GM12873 (cell line): ENCODE measurements around the gene PTOV1.

Source experiments
- TF ChIP-seq, protein P1 (sequence below): IDR thresholded peaks from 2 replicates; pipeline ENCODE4 v1.5.1; 2012; ENCODE audit warnings: low read depth, mild to moderate bottlenecking, moderate library complexity, low read length, control low read depth; ENCODE audit not compliant: insufficient read depth; ENCODE audit errors: missing control alignments

Gene PTOV1

GRCh38 chr19:49869009-49869483, 18.1 kb downstream of the PTOV1 start:
- TF ChIP-seq, protein P1, sequence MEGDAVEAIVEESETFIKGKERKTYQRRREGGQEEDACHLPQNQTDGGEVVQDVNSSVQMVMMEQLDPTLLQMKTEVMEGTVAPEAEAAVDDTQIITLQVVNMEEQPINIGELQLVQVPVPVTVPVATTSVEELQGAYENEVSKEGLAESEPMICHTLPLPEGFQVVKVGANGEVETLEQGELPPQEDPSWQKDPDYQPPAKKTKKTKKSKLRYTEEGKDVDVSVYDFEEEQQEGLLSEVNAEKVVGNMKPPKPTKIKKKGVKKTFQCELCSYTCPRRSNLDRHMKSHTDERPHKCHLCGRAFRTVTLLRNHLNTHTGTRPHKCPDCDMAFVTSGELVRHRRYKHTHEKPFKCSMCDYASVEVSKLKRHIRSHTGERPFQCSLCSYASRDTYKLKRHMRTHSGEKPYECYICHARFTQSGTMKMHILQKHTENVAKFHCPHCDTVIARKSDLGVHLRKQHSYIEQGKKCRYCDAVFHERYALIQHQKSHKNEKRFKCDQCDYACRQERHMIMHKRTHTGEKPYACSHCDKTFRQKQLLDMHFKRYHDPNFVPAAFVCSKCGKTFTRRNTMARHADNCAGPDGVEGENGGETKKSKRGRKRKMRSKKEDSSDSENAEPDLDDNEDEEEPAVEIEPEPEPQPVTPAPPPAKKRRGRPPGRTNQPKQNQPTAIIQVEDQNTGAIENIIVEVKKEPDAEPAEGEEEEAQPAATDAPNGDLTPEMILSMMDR = no peak

- TF ChIP-seq, protein P1 = no peak
Measured at GRCh38 chr19:49869484-49870308, 18.7 kb downstream of the PTOV1 start.

- TF ChIP-seq, protein P1 = no peak
Measured at GRCh38 chr19:49870309-49870901, 19.4 kb downstream of the PTOV1 start.

DNA sequence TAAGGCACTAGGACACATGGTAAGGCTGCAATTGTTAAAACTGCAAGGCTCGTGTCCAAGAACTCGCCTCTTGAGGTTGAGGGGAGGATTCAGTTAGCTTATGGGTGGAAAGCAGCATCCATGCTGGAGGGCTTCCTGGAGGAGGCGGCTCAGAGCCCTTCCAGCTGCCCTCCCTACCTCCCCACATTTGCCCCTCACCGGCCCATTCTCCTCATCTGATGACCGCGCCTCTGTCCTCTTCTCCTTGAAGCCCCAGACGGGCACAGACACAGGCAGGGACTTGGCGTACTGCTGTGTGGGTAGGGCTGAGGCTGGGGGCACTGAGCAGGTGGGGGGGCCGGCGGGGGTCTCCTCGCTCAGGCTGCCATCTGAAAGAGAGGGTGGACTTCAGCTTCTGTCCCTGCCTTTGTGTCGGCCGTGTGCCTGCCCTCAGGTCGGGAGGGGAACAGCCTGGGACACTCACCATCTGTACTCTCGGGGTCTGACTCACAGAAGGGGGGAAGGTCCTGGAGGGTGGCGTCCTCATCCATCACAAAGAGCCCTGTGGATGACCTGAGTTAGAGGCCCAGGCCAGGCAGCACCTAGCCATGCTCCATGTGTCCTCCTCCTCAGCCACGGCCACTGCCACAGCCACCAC, 20.5 kb downstream of the PTOV1 start:
- TF ChIP-seq, protein P1 = no peak

GRCh38 chr19:49872245-49873128, 21.5 kb downstream of the PTOV1 start:
- TF ChIP-seq, protein P1 = no peak

GRCh38 chr19:49873129-49873521, 22.2 kb downstream of the PTOV1 start:
- TF ChIP-seq, protein P1 = no peak
